ENCODE results near the gene MAPKAPK2.

- TF ChIP-seq CTCF (IDR thresholded peaks at IDR 0.05) (no peak), POLR2A (IDR thresholded peaks at IDR 0.05) (no peak), POLR2AphosphoS5 (IDR thresholded peaks at IDR 0.05; ENCODE audit: insufficient read depth in 1 of 2, low read depth in 1 of 2) (no peak)
Measured at GRCh38 chr1:206735553-206736031, 50.9 kb downstream of the MAPKAPK2 start.
